D721Med (cell line): ENCODE results near the gene DDN.

ENCODE experiments used
- DNase-seq: peaks from one replicate; pipeline ENCODE4 v3.0.0; 2011; ENCODE audit warnings: low spot score; ENCODE audit not compliant: insufficient read length
- FAIRE-seq: peaks from 2 replicates; lab custom pipeline; 2011; peaks lifted over from hg19 to GRCh38; lab: Jason Lieb, UNC
- CTCF ChIP-seq: IDR thresholded peaks from 2 replicates; pipeline ENCODE4 v1.5.1; 2012; ENCODE audit warnings: mild to moderate bottlenecking, control low read depth; ENCODE audit not compliant: insufficient read depth; ENCODE audit errors: missing control alignments

The DDN gene

DNA sequence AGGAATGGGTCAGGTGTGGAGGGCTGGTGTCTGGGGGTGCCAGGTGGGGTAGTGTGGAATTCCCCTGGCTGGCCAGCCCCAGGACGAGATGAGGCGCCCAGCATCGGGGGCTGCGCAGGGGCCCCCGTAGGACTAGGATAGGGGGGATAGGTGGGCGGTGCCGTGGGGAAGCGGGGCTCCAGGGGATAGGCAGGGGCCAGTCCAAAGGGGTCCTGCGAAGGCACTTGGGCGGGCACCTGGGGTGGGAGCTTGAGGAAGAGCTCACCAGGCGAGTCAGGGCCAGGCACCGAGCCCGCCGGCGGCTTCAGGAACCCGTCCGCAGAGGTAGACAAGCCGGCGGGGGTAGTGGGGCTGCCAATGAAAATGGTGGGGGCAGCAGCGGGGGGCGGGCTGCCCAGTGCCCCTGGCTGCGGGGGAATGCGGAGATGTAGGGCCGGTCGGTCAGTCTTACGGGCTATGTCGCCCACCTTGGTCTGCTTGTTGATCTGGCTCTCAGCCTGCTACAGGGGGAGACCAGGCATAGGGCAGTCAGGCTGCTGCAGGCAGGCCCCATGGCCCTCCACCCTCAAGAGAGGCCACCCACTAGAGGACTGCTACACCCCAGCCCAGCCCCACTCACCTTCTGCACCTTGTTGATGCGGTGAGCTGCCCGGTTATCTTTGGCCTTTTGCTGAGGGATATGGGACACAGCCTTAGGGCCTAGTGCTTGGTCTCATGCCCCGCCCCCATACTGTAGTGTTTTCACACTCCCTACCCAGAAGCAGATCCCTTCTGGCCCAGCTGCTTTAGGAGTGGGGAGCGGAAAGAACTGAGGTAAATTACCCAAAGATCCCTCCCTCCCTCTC lies 42.1 kb upstream of the DDN start:
- FAIRE-seq (no peak), DNase-seq (no peak)
- no peak for TF ChIP-seq CTCF

DNA sequence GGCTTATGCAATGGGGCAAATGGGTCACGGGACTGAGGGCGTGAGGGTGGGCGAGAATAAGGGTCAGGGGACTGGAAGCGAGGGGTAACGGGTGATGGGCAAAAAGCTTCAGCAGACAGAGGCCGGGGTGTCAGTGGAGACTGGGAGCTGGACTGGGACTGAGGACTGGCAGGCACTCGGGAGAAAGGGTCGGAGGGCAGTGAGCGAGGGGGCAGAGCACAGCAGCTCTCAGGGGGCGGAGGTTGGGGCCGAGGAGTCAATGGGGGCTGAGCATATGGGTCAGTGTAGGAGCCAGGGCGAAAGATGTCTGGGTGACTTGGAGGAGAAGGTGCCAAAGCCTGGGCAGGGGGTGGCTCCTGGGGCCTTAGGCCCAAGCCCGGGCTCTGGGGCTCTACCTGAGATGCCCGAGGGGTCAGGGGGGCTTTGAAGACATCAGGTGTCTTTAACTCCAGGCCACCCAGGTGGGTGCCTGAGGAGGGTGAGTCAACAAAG lies 41.2 kb upstream of the DDN start:
- DNase-seq (no peak), FAIRE-seq (no peak)
- no peak for TF ChIP-seq CTCF

- no peak for TF ChIP-seq CTCF
- no peak for FAIRE-seq
- no peak for DNase-seq
These were observed 40.5 kb upstream of the DDN start for GRCh38 chr12:49039421-49040363.

GRCh38 chr12:49038291-49038955 lies 39.2 kb upstream of the DDN start:
- TF ChIP-seq CTCF: no peak
- DNase-seq (no peak), FAIRE-seq (no peak)

DNA sequence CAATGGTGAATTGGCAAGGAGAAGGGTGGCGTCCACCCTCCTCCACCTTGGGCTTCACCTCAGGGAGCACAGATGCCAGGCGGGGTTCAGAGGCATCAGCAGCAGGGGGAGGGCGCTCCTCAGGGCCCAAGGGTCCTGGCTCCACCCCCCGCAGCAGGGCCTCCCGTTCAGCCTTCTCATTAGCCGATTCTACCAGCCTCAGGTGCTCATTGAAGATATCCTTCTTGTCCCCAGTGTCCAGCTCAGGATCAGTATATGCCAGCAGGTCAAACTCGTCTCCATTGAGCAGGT lies 38.7 kb upstream of the DDN start:
- DNase-seq: no peak
- TF ChIP-seq CTCF: no peak
- FAIRE-seq: no peak

- TF ChIP-seq CTCF: no peak
- FAIRE-seq (no peak), DNase-seq (no peak)
These were observed 38.2 kb upstream of the DDN start for GRCh38 chr12:49037111-49037946.
